Keratinocyte (primary cell): ENCODE data around the gene NOX3. TPM values are rescaled to one million over a fixed set of nuclear protein-coding genes. Genes with fewer than 3 reads are reported as not detected.

Experiments
- DNase-seq: peaks from one replicate; pipeline ENCODE4 v3.0.0-alpha.2; 2011; ENCODE audit warnings: low read depth, missing footprints, low spot score
- FAIRE-seq: peaks from 2 replicates; lab custom pipeline; 2011; peaks lifted over from hg19 to GRCh38; lab: Jason Lieb, UNC
- H2AFZ ChIP-seq: 2 replicates; pipeline ENCODE4 v1.6.0; 2012; ENCODE audit warnings: low read length, control low read depth, inconsistent platforms; ENCODE audit not compliant: control insufficient read depth
- H3K27ac ChIP-seq: 2 replicates; pipeline ENCODE4 v1.5.1; 2011; ENCODE audit warnings: low read length; ENCODE audit not compliant: control insufficient read depth, insufficient read depth
- H3K27me3 ChIP-seq: 3 replicates; pipeline ENCODE4 v1.6.0; 2011; ENCODE audit warnings: low read length; ENCODE audit not compliant: control insufficient read depth, insufficient read depth; ENCODE audit errors: extremely low read depth
- H3K36me3 ChIP-seq, 2 experiments: 2 replicates in 1 of 2; 3 replicates in 1 of 2; pipeline ENCODE4 v1.5.1; 2011; ENCODE audit warnings: low read length in 2 of 2, mild to moderate bottlenecking in 1 of 2; ENCODE audit not compliant: control insufficient read depth in 2 of 2, insufficient read depth in 2 of 2; ENCODE audit errors: extremely low read depth in 1 of 2
- H3K4me1 ChIP-seq: 3 replicates; pipeline ENCODE4 v1.5.1; 2011; ENCODE audit warnings: low read length; ENCODE audit not compliant: control insufficient read depth, insufficient read depth; ENCODE audit errors: extremely low read depth
- H3K4me2 ChIP-seq: 3 replicates; pipeline ENCODE4 v1.6.0; 2011; ENCODE audit warnings: low read depth, low read length; ENCODE audit not compliant: control insufficient read depth, insufficient read depth; ENCODE audit errors: extremely low read depth
- H3K4me3 ChIP-seq, 3 experiments: fragments of 200-600 bp in 1 of 3; sonication (generic) in 1 of 3; 2 replicates in 2 of 3; 3 replicates in 1 of 3; pipeline ENCODE4 v1.5.1; 2011 to 2016; ENCODE audit warnings: low read length in 3 of 3, mild to moderate bottlenecking in 3 of 3, control low read depth in 2 of 3, inconsistent platforms in 1 of 3, low read depth in 1 of 3, mixed read lengths in 1 of 3, mixed run types in 1 of 3, moderate library complexity in 1 of 3; ENCODE audit not compliant: control insufficient read depth in 2 of 3, insufficient read depth in 2 of 3; ENCODE audit errors: extremely low read depth in 1 of 3
- H3K79me2 ChIP-seq: 2 replicates; pipeline ENCODE4 v1.6.0; 2012; ENCODE audit warnings: low read length; ENCODE audit not compliant: control insufficient read depth, insufficient read depth
- H3K9ac ChIP-seq: 3 replicates; pipeline ENCODE4 v1.6.0; 2011; ENCODE audit warnings: low read length; ENCODE audit not compliant: control insufficient read depth, insufficient read depth; ENCODE audit errors: extremely low read depth
- H3K9me1 ChIP-seq: 3 replicates; pipeline ENCODE4 v1.6.0; 2011; ENCODE audit warnings: low read length; ENCODE audit not compliant: control insufficient read depth, insufficient read depth; ENCODE audit errors: extremely low read depth
- H3K9me3 ChIP-seq: 2 replicates; pipeline ENCODE4 v1.5.1; 2012; ENCODE audit warnings: low read depth, low read length; ENCODE audit not compliant: control insufficient read depth
- H4K20me1 ChIP-seq: 3 replicates; pipeline ENCODE4 v1.6.0; 2011; ENCODE audit warnings: low read length; ENCODE audit not compliant: control insufficient read depth, insufficient read depth; ENCODE audit errors: extremely low read depth
- EZH2 ChIP-seq: IDR thresholded peaks from one replicate; pipeline ENCODE4 v1.6.1; 2012; ENCODE audit warnings: inconsistent platforms, mild to moderate bottlenecking, low read length, moderate library complexity
- dilution Hi-C: fragments of 300-500 bp; cut with MboI; formaldehyde crosslinking; loops from one replicate; pipeline ENCODE4 v1.7.0; 2020; ENCODE audit warnings: low sequenced_read_pairs; ENCODE audit not compliant: extremely low pct_ligation_motif_present
- polyA plus RNA-seq, 5 experiments: library from polyadenylated mRNA; depleted of rRNA in 3 of 5; stranded (reverse) in 3 of 5; stranded (forward) in 1 of 5; unstranded in 1 of 5; fragments of >200 nt; gene quantifications; 1 replicate in 1 of 5; 2 replicates in 3 of 5; 3 replicates in 1 of 5; pipeline versions ENCODE4 v1.2.1 to v1.2.3, GENCODE V29; 2011 to 2012; ENCODE audit warnings: missing spikeins in 2 of 5, low read depth in 1 of 5, low replicate concordance in 1 of 5
- TF ChIP-seq, protein P1 (sequence below), 3 experiments: IDR thresholded peaks in 1 of 3; conservative IDR thresholded peaks in 1 of 3; optimal IDR thresholded peaks in 1 of 3; 2 replicates in 2 of 3; 3 replicates in 1 of 3; pipeline versions ENCODE3 to v1.5.1; 2011; ENCODE audit warnings: low read length in 3 of 3, mild to moderate bottlenecking in 3 of 3, moderate library complexity in 2 of 3, control low read depth in 1 of 3, inconsistent platforms in 1 of 3; ENCODE audit not compliant: insufficient read depth in 2 of 3; ENCODE audit errors: extremely low read depth in 1 of 3

The NOX3 gene
- polyA plus RNA-seq, 1 donor (not counting 4 experiments of a cell fraction or from before 2014, with no cell fraction given) = not detected

DNA sequence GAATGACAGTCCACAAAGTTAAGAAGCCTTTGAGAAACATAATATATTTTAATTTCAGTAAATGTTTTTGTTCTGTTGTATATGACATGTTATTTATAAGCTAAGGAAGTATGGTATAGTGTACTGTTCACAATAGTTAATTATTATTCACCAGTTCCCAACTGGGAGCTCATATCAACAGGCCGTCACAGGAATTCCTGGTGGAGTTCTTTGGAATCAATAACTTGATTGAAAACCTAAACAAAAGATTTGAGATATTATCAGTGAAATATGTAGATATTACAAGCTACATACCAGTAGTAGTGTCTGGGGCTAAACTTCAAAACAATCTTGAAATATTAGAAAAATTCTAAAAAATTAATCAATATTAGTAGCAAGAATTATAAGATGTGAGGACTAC is 60.3 kb downstream of the NOX3 start:
- Histone ChIP-seq H4K20me1 (no peaks in the 10 kb centered on the region), H3K9me3 (no peaks in the 10 kb centered on the region), H3K27me3 (peaks cover 3% of the 10 kb centered on the region), H3K9me1 (no peaks in the 10 kb centered on the region), H3K9ac (no peak overlapping the region), H2AFZ (no peak overlapping the region), H3K36me3 (no peaks in the 10 kb centered on the region), H3K4me1 (no peaks in the 10 kb centered on the region), H3K27ac (no peak overlapping the region), H3K79me2 (no peaks in the 10 kb centered on the region), H3K4me3 (no peak overlapping the region), H3K4me2 (no peak overlapping the region)
- no peak for TF ChIP-seq EZH2
- TF ChIP-seq, protein P1, sequence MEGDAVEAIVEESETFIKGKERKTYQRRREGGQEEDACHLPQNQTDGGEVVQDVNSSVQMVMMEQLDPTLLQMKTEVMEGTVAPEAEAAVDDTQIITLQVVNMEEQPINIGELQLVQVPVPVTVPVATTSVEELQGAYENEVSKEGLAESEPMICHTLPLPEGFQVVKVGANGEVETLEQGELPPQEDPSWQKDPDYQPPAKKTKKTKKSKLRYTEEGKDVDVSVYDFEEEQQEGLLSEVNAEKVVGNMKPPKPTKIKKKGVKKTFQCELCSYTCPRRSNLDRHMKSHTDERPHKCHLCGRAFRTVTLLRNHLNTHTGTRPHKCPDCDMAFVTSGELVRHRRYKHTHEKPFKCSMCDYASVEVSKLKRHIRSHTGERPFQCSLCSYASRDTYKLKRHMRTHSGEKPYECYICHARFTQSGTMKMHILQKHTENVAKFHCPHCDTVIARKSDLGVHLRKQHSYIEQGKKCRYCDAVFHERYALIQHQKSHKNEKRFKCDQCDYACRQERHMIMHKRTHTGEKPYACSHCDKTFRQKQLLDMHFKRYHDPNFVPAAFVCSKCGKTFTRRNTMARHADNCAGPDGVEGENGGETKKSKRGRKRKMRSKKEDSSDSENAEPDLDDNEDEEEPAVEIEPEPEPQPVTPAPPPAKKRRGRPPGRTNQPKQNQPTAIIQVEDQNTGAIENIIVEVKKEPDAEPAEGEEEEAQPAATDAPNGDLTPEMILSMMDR (optimal IDR thresholded peaks at IDR 0.05 in 1 of 3, IDR thresholded peaks at IDR 0.05 in 1 of 3, conservative IDR thresholded peaks at IDR 0.05 in 1 of 3; ENCODE audit: extremely low read depth in 1 of 3, insufficient read depth in 2 of 3, low read length in 3 of 3) = no peak
- FAIRE-seq = no peak
- no peak for DNase-seq
- dilution Hi-C loops = no loop called here

DNA sequence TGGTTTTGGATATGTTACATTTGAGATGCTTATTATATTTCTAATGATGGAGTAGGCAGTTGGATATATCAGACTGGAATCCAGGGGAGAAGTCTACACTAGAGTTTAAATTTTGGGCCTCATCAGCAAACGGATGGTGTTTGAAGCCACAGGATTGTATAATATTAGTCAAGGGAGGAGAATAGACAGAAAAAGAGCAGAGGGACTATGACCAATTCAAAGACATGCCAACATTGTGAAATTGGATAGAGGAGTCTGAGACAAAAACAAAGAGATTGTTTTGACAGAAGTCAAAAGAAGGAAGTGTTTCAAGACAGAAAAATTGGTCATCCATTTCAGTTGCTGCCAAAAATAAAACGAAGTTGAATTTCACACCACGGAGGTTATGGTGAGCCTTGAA is 66.5 kb downstream of the NOX3 start:
- no peaks in the 10 kb centered on the region for H3K9me3 ChIP-seq
- no peaks in the 10 kb centered on the region for H3K9me1 ChIP-seq
- TF ChIP-seq, protein P1 (optimal IDR thresholded peaks at IDR 0.05 in 1 of 3, IDR thresholded peaks at IDR 0.05 in 1 of 3, conservative IDR thresholded peaks at IDR 0.05 in 1 of 3; ENCODE audit: extremely low read depth in 1 of 3, insufficient read depth in 2 of 3, low read length in 3 of 3) = no peak
- TF ChIP-seq EZH2 = no peak
- dilution Hi-C loops = no loop called here
- no peaks in the 10 kb centered on the region for H3K36me3 ChIP-seq
- no peaks in the 10 kb centered on the region for H3K79me2 ChIP-seq
- H3K27me3 ChIP-seq = peaks cover 5% of the 10 kb centered on the region
- H3K4me3 ChIP-seq = no peak overlapping the region
- no peak overlapping the region for H3K4me2 ChIP-seq
- no peak overlapping the region for H3K9ac ChIP-seq
- no peak overlapping the region for H3K27ac ChIP-seq
- H3K4me1 ChIP-seq = no peaks in the 10 kb centered on the region
- FAIRE-seq (no peak), DNase-seq (no peak)
- H4K20me1 ChIP-seq = no peaks in the 10 kb centered on the region
- H2AFZ ChIP-seq = no peak overlapping the region
